Nephron (organoid): ENCODE results near the gene CPT1C.

Experiments used
- H3K27ac Mint-ChIP-seq, 3 experiments: 2 replicates each; pipeline ENCODE4 v1.8.0; 2020; ENCODE audit warnings: mixed read lengths in 3 of 3, mild to moderate bottlenecking in 2 of 3, moderate library complexity in 1 of 3
- H3K27me3 Mint-ChIP-seq: 2 replicates; pipeline ENCODE4 v1.8.0; 2021; ENCODE audit warnings: low read depth, mild to moderate bottlenecking, moderate library complexity, mixed read lengths
- H3K36me3 Mint-ChIP-seq: 2 replicates; pipeline ENCODE4 v1.8.0; 2020; ENCODE audit warnings: low read depth, mixed read lengths
- H3K4me1 Mint-ChIP-seq: 2 replicates; pipeline ENCODE4 v1.8.0; 2020; ENCODE audit warnings: mixed read lengths
- H3K4me3 Mint-ChIP-seq, 3 experiments: 2 replicates each; pipeline ENCODE4 v1.8.0; 2020; ENCODE audit warnings: mild to moderate bottlenecking in 3 of 3, mixed read lengths in 3 of 3, moderate library complexity in 2 of 3
- H3K9me3 Mint-ChIP-seq: 2 replicates; pipeline ENCODE4 v1.8.0; 2020; ENCODE audit warnings: mixed read lengths
- TF ChIP-seq, protein P1 (sequence below), 3 experiments: fragments of 200-600 bp; sonication (generic); IDR thresholded peaks; one replicate each; pipeline ENCODE4 v1.5.0; 2021; ENCODE audit warnings: antibody characterized with exemption in 3 of 3; ENCODE audit not compliant: unreplicated experiment in 3 of 3

The CPT1C gene

DNA sequence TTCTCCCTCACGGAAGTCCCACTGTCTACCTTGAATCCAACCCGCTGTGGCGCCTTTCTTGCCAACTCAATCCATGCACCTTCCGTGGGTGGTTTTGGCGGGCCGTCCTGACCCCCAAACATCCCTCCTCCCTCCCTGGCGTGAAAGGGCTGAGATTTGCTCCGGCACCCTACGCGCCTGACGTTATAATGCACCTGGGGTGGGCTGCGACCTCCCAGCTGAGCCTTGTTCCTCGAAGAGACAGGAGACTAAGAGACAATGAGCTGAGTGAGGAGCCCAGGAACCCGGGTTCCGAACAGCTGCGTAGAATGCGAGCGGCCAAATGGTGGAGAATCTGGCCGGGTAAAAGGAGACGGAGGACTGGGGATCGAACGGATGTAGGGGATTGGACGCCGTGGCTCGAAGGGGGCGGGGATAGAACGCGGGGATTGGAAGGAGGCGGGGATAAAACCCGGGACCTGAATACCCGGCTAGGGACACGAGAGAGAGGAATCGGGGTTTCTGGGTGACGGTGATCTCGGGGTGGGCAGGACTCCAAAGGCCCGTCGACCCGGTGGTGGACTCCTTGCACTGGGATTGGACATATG, at the start of gene CPT1C:
CPT1C (plus strand) TSS at position 461 of the 587 bp plus-strand sequence. CDS start 1,137 bp downstream, outside the sequence.
- Mint-ChIP-seq H3K27me3 (no peaks in the 10 kb centered on the region), H3K9me3 (no peaks in the 10 kb centered on the region), H3K4me1 (peaks cover 37% of the 10 kb centered on the region), H3K4me3 (peak within 1 kb of the TSS; percentile 83 to 87 (median 85)), H3K27ac (peak within 1 kb of the TSS; percentile 82 to 91 (median 89)), H3K36me3 (peaks cover 15% of the 10 kb centered on the region)
- TF ChIP-seq, protein P1, sequence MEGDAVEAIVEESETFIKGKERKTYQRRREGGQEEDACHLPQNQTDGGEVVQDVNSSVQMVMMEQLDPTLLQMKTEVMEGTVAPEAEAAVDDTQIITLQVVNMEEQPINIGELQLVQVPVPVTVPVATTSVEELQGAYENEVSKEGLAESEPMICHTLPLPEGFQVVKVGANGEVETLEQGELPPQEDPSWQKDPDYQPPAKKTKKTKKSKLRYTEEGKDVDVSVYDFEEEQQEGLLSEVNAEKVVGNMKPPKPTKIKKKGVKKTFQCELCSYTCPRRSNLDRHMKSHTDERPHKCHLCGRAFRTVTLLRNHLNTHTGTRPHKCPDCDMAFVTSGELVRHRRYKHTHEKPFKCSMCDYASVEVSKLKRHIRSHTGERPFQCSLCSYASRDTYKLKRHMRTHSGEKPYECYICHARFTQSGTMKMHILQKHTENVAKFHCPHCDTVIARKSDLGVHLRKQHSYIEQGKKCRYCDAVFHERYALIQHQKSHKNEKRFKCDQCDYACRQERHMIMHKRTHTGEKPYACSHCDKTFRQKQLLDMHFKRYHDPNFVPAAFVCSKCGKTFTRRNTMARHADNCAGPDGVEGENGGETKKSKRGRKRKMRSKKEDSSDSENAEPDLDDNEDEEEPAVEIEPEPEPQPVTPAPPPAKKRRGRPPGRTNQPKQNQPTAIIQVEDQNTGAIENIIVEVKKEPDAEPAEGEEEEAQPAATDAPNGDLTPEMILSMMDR (IDR thresholded peaks at IDR 0.05; ENCODE audit: unreplicated experiment in 3 of 3), result no peak

GRCh38 chr19:49641688-49642491, 49.0 kb upstream of the CPT1C start, which contains the start of gene SCAF1:
SCAF1 (plus strand) TSS chr19:49642209; CDS start chr19:49645027, 2,818 bp downstream.
- Mint-ChIP-seq H3K27ac (peak within 1 kb of the TSS; percentile 100), H3K4me3 (peak within 1 kb of the TSS; percentile 92 to 97 (median 94)), H3K36me3 (peaks cover 18% of the 10 kb centered on the region), H3K9me3 (no peaks in the 10 kb centered on the region), H3K4me1 (peaks cover 57% of the 10 kb centered on the region), H3K27me3 (peaks cover 5% of the 10 kb centered on the region)
- TF ChIP-seq, protein P1 (IDR thresholded peaks at IDR 0.05; ENCODE audit: unreplicated experiment in 3 of 3), result no peak

- Mint-ChIP-seq H3K4me3 (peak overlapping the region; percentile 92 to 97 (median 94)), H3K9me3 (no peaks in the 10 kb centered on the region), H3K36me3 (peaks cover 19% of the 10 kb centered on the region), H3K4me1 (peaks cover 58% of the 10 kb centered on the region), H3K27me3 (peaks cover 3% of the 10 kb centered on the region), H3K27ac (peak overlapping the region; percentile 99 to 100 (median 100))
- TF ChIP-seq, protein P1 (IDR thresholded peaks at IDR 0.05; ENCODE audit: unreplicated experiment in 3 of 3), result no peak
Measured at GRCh38 chr19:49642492-49643035, 48.4 kb upstream of the CPT1C start.

GRCh38 chr19:49643466-49643865, 47.5 kb upstream of the CPT1C start:
- Mint-ChIP-seq H3K4me3 (peak overlapping the region; percentile 92 to 97 (median 94)), H3K9me3 (no peaks in the 10 kb centered on the region), H3K36me3 (peaks cover 19% of the 10 kb centered on the region), H3K4me1 (peaks cover 50% of the 10 kb centered on the region), H3K27ac (peak overlapping the region; percentile 2 to 100 (median 99)), H3K27me3 (no peaks in the 10 kb centered on the region)
- TF ChIP-seq, protein P1 (IDR thresholded peaks at IDR 0.05; ENCODE audit: unreplicated experiment in 3 of 3), result no peak

DNA sequence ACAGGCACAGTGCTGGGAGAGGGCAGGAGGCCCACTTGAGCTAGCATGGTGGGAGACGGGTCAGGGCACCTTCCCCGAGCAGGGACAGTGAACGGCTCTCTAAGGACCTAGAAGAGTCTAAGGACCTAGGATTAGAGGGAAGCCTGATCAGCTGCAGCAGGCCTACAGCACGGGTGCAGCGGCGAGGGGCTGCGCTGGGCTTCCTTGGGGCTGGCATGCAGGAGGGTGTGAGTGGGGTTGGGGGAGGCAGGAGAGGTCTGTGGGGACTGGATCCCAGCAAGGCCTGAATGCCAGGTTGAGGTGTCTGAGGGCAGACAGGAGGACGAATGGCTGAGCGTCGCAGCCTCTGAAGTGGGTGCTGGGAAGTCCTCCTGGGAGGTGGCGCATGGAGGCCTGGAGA, 45.3 kb upstream of the CPT1C start:
- Mint-ChIP-seq H3K27ac (no peak overlapping the region), H3K4me3 (peak overlapping the region in 1 of 3 experiments; percentile 40), H3K4me1 (peaks cover 36% of the 10 kb centered on the region), H3K27me3 (no peaks in the 10 kb centered on the region), H3K9me3 (no peaks in the 10 kb centered on the region), H3K36me3 (peaks cover 32% of the 10 kb centered on the region)
- TF ChIP-seq, protein P1 (IDR thresholded peaks at IDR 0.05; ENCODE audit: unreplicated experiment in 3 of 3), result no peak
